HG02623 (cell line): Measurements from ENCODE around the gene MXRA8.

Experiments
- ATAC-seq: cut with Tn5 transposase; IDR thresholded peaks from one replicate; pipeline ENCODE4 v1.9.1; 2021; ENCODE audit warnings: moderate library complexity; ENCODE audit not compliant: unreplicated experiment

MXRA8 gene

GRCh38 chr1:1352786-1353388, 5.5 kb downstream of the MXRA8 start:
- ATAC-seq = no peak

GRCh38 chr1:1351511-1352427, 6.6 kb downstream of the MXRA8 start:
- ATAC-seq = no peak

GRCh38 chr1:1349256-1350012, 8.9 kb downstream of the MXRA8 start, which contains the start of gene DVL1:
TSS of gene DVL1 (minus strand) at chr1:1349418. CDS start at chr1:1349065, 353 bp downstream.
- ATAC-seq = peak; percentile 63

- peak; percentile 34 for ATAC-seq
These were observed 9.7 kb downstream of the MXRA8 start for GRCh38 chr1:1348420-1349255.

GRCh38 chr1:1347663-1348419, 10.5 kb downstream of the MXRA8 start:
- no peak for ATAC-seq

- ATAC-seq = no peak
These were observed 11.2 kb downstream of the MXRA8 start for GRCh38 chr1:1347026-1347595.

GRCh38 chr1:1346501-1346890, 11.9 kb downstream of the MXRA8 start:
- no peak for ATAC-seq

- no peak for ATAC-seq
These were observed 12.4 kb downstream of the MXRA8 start for GRCh38 chr1:1345860-1346500.

GRCh38 chr1:1345384-1345783, 13.0 kb downstream of the MXRA8 start:
- ATAC-seq = no peak

GRCh38 chr1:1344655-1345361, 13.5 kb downstream of the MXRA8 start:
- no peak for ATAC-seq

- no peak for ATAC-seq
These were observed 14.4 kb downstream of the MXRA8 start for GRCh38 chr1:1343811-1344421.

GRCh38 chr1:1342584-1343115, 15.7 kb downstream of the MXRA8 start:
- no peak for ATAC-seq

- no peak for ATAC-seq
These were observed 16.2 kb downstream of the MXRA8 start for GRCh38 chr1:1342061-1342562.

- ATAC-seq = no peak
These were observed 16.8 kb downstream of the MXRA8 start for GRCh38 chr1:1341549-1342021.

GRCh38 chr1:1340791-1341548, 17.4 kb downstream of the MXRA8 start:
- no peak for ATAC-seq

GRCh38 chr1:1340185-1340584, 18.2 kb downstream of the MXRA8 start:
- ATAC-seq = no peak

GRCh38 chr1:1338278-1338677, 20.1 kb downstream of the MXRA8 start:
- ATAC-seq = no peak
